Activated CD4-positive, alpha-beta T cell treated with anti-CD3 and anti-CD28 coated beads for 36 hours (primary cell): Measurements from ENCODE around the gene PLCXD1. TPM values are rescaled to one million over a fixed set of nuclear protein-coding genes. Genes with fewer than 3 reads are reported as not detected.
"Not testable (repeated sequence)": the region's sequence is repeated elsewhere in the genome, so short reads cannot be mapped to it uniquely, and the experiment has no call there.

ENCODE experiments used
- ATAC-seq: fragments of 200-7000 bp; cut with Tn5 transposase; one replicate; pipeline ENCODE4 v1.10.0; 2021; ENCODE audit warnings: mild to moderate bottlenecking, moderate library complexity
- CTCF ChIA-PET: fragments of 350-600 bp; sonication (Branson Sonifier 250); formaldehyde crosslinking; loops from one replicate; lab custom pipeline; 2021; ENCODE audit warnings: antibody characterized with exemption; lab: Charles Lee
- POLR2A ChIA-PET: fragments of 350-600 bp; sonication (Branson Sonifier 250); formaldehyde crosslinking; loops from one replicate; lab custom pipeline; 2021; ENCODE audit warnings: antibody characterized with exemption, inconsistent platforms; lab: Charles Lee
- DNase-seq: peaks from one replicate; pipeline ENCODE4 v3.0.0-alpha.2; 2020
- H3K27ac Mint-ChIP-seq: one replicate; pipeline ENCODE4 v1.8.0; 2021; ENCODE audit warnings: mixed read lengths
- H3K27me3 Mint-ChIP-seq: one replicate; pipeline ENCODE4 v1.8.0; 2021; ENCODE audit warnings: mixed read lengths
- H3K36me3 Mint-ChIP-seq: one replicate; pipeline ENCODE4 v1.8.0; 2021; ENCODE audit warnings: low read depth, mixed read lengths
- H3K4me1 Mint-ChIP-seq: one replicate; pipeline ENCODE4 v1.8.0; 2021; ENCODE audit warnings: mixed read lengths
- H3K4me3 Mint-ChIP-seq: one replicate; pipeline ENCODE4 v1.8.0; 2021; ENCODE audit warnings: mild to moderate bottlenecking, moderate library complexity, mixed read lengths
- H3K9me3 Mint-ChIP-seq: one replicate; pipeline ENCODE4 v1.8.0; 2021; ENCODE audit warnings: low read depth, mixed read lengths
- intact Hi-C, 2 experiments: fragments of 100-400 bp; cut with DNase I in 1 of 2; cut with micrococcal nuclease in 1 of 2; formaldehyde crosslinking; loops; one replicate each; pipeline versions ENCODE4 v1.14.2 to v1.15.1; 2022 to 2024; cut with DNase I, micrococcal nuclease
- total RNA-seq, 2 experiments: library from RNA; stranded (reverse); gene quantifications; one replicate each; pipeline ENCODE4 v1.2.3, GENCODE V29; 2021

Gene PLCXD1
- total RNA-seq, 2 experiments from 2014 or later, result 92.8 to 127 TPM

GRCh38 chrX:285076-285677 is 4.0 kb downstream of the PLCXD1 start:
- ATAC-seq (no peak), DNase-seq (no peak)
- H3K27me3 Mint-ChIP-seq, result no peaks in the 10 kb centered on the region
- H3K36me3 Mint-ChIP-seq, result peaks cover 43% of the 10 kb centered on the region
- H3K27ac Mint-ChIP-seq, result no peak overlapping the region
- POLR2A ChIA-PET, result no interaction called here
- H3K4me3 Mint-ChIP-seq, result no peak overlapping the region
- no peaks in the 10 kb centered on the region for H3K9me3 Mint-ChIP-seq
- intact Hi-C loops, result no loop called here
- CTCF ChIA-PET, result no interaction called here
- H3K4me1 Mint-ChIP-seq, result peaks cover 16% of the 10 kb centered on the region

- ChIA-PET POLR2A (no interaction called here), CTCF (no interaction called here)
- no peaks in the 10 kb centered on the region for H3K9me3 Mint-ChIP-seq
- peaks cover 59% of the 10 kb centered on the region for H3K36me3 Mint-ChIP-seq
- ATAC-seq (no peak), DNase-seq (no peak)
- H3K27me3 Mint-ChIP-seq, result no peaks in the 10 kb centered on the region
- intact Hi-C loops, result no loop called here
- no peak overlapping the region for H3K27ac Mint-ChIP-seq
- H3K4me3 Mint-ChIP-seq, result no peak overlapping the region
- peaks cover 16% of the 10 kb centered on the region for H3K4me1 Mint-ChIP-seq
These were observed 6.5 kb downstream of the PLCXD1 start for GRCh38 chrX:287670-288069.

- Mint-ChIP-seq H3K27ac (no peak overlapping the region), H3K36me3 (peaks cover 67% of the 10 kb centered on the region), H3K4me3 (no peak overlapping the region), H3K27me3 (no peaks in the 10 kb centered on the region), H3K9me3 (no peaks in the 10 kb centered on the region), H3K4me1 (peaks cover 16% of the 10 kb centered on the region)
- ChIA-PET POLR2A (no interaction called here), CTCF (no interaction called here)
- DNase-seq (no peak), ATAC-seq (no peak)
- intact Hi-C loops, result no loop called here
These were observed 7.4 kb downstream of the PLCXD1 start for GRCh38 chrX:288561-288991.

GRCh38 chrX:290476-291166 is 9.4 kb downstream of the PLCXD1 start:
- Mint-ChIP-seq H3K27me3 (no peaks in the 10 kb centered on the region), H3K4me1 (peaks cover 10% of the 10 kb centered on the region), H3K36me3 (peaks cover 57% of the 10 kb centered on the region), H3K27ac (no peak overlapping the region), H3K9me3 (no peaks in the 10 kb centered on the region), H3K4me3 (no peak overlapping the region)
- DNase-seq (no peak), ATAC-seq (no peak)
- ChIA-PET CTCF (no interaction called here), POLR2A (no interaction called here)
- intact Hi-C loops, result no loop called here

- CTCF ChIA-PET, result no interaction called here
- peaks cover 55% of the 10 kb centered on the region for H3K36me3 Mint-ChIP-seq
These were observed 10.3 kb downstream of the PLCXD1 start for GRCh38 chrX:291411-291901.

GRCh38 chrX:292900-293897 is 12.0 kb downstream of the PLCXD1 start:
- ChIA-PET POLR2A (no interaction called here), CTCF (no interaction called here)
- DNase-seq (peak; percentile 4), ATAC-seq (no peak)
- H3K27me3 Mint-ChIP-seq, result no peaks in the 10 kb centered on the region
- peaks cover 56% of the 10 kb centered on the region for H3K36me3 Mint-ChIP-seq
- H3K4me3 Mint-ChIP-seq, result no peak overlapping the region
- no peak overlapping the region for H3K27ac Mint-ChIP-seq
- intact Hi-C loops, result no loop called here
- H3K9me3 Mint-ChIP-seq, result no peaks in the 10 kb centered on the region
- no peaks in the 10 kb centered on the region for H3K4me1 Mint-ChIP-seq

More at GRCh38 chrX:291411-291901, 10.3 kb downstream of the PLCXD1 start:
- Mint-ChIP-seq H3K27me3 (no peaks in the 10 kb centered on the region), H3K9me3 (no peaks in the 10 kb centered on the region), H3K27ac (no peak overlapping the region), H3K4me3 (no peak overlapping the region), H3K4me1 (peaks cover 4% of the 10 kb centered on the region)
- no peak for DNase-seq
- intact Hi-C loops, result no loop called here
- ATAC-seq, result no peak
- POLR2A ChIA-PET, result no interaction called here

- H3K9me3 Mint-ChIP-seq, result no peaks in the 10 kb centered on the region
- ChIA-PET CTCF (no interaction called here), POLR2A (no interaction called here)
- H3K4me1 Mint-ChIP-seq, result no peaks in the 10 kb centered on the region
- intact Hi-C loops, result no loop called here
- H3K36me3 Mint-ChIP-seq, result peaks cover 48% of the 10 kb centered on the region
- H3K27ac Mint-ChIP-seq, result no peak overlapping the region
- peak; percentile 3 for DNase-seq
- no peak for ATAC-seq
- no peak overlapping the region for H3K4me3 Mint-ChIP-seq
- H3K27me3 Mint-ChIP-seq, result no peaks in the 10 kb centered on the region
These were observed 14.0 kb downstream of the PLCXD1 start for GRCh38 chrX:295136-295535.

- Mint-ChIP-seq H3K9me3 (no peaks in the 10 kb centered on the region), H3K27me3 (no peaks in the 10 kb centered on the region), H3K4me3 (no peak overlapping the region), H3K27ac (no peak overlapping the region), H3K36me3 (peaks cover 45% of the 10 kb centered on the region), H3K4me1 (no peaks in the 10 kb centered on the region)
- DNase-seq, result peak; percentile 3
- no peak for ATAC-seq
- ChIA-PET CTCF (no interaction called here), POLR2A (no interaction called here)
- intact Hi-C loops, result no loop called here
These were observed 17.8 kb downstream of the PLCXD1 start for GRCh38 chrX:298993-299392.

- no peak for DNase-seq
- ATAC-seq, result no peak
- Mint-ChIP-seq H3K27ac (no peak overlapping the region), H3K4me1 (no peaks in the 10 kb centered on the region), H3K27me3 (no peaks in the 10 kb centered on the region), H3K9me3 (no peaks in the 10 kb centered on the region), H3K4me3 (no peak overlapping the region), H3K36me3 (peaks cover 51% of the 10 kb centered on the region)
- intact Hi-C loops, result no loop called here
- POLR2A ChIA-PET, result no interaction called here
- CTCF ChIA-PET, result no interaction called here
These were observed 19.2 kb downstream of the PLCXD1 start for GRCh38 chrX:300334-300733.

GRCh38 chrX:302975-303374 is 21.8 kb downstream of the PLCXD1 start:
- Mint-ChIP-seq H3K27ac (no peak overlapping the region), H3K36me3 (peaks cover 53% of the 10 kb centered on the region)

GRCh38 chrX:305781-306613 is 24.8 kb downstream of the PLCXD1 start:
- POLR2A ChIA-PET, H3K27ac Mint-ChIP-seq, H3K9me3 Mint-ChIP-seq, H3K27me3 Mint-ChIP-seq, H3K4me3 Mint-ChIP-seq, H3K4me1 Mint-ChIP-seq, CTCF ChIA-PET, intact Hi-C loops: not testable (repeated sequence)
- ATAC-seq (peak; percentile 12), DNase-seq (peak; percentile 22)
- peaks cover 48% of the 10 kb centered on the region for H3K36me3 Mint-ChIP-seq

More at GRCh38 chrX:302975-303374, 21.8 kb downstream of the PLCXD1 start:
- no peaks in the 10 kb centered on the region for H3K27me3 Mint-ChIP-seq
- ATAC-seq (no peak), DNase-seq (no peak)
- ChIA-PET CTCF (no interaction called here), POLR2A (no interaction called here)
- H3K4me1 Mint-ChIP-seq, result no peaks in the 10 kb centered on the region
- no peak overlapping the region for H3K4me3 Mint-ChIP-seq
- intact Hi-C loops, result no loop called here
- H3K9me3 Mint-ChIP-seq, result no peaks in the 10 kb centered on the region
